ENCODE measurements around the gene ZSCAN12.
"Not testable (repeated sequence)": the region's sequence is repeated elsewhere in the genome, so short reads cannot be mapped to it uniquely, and the experiment has no call there.

ZSCAN12 gene

DNA sequence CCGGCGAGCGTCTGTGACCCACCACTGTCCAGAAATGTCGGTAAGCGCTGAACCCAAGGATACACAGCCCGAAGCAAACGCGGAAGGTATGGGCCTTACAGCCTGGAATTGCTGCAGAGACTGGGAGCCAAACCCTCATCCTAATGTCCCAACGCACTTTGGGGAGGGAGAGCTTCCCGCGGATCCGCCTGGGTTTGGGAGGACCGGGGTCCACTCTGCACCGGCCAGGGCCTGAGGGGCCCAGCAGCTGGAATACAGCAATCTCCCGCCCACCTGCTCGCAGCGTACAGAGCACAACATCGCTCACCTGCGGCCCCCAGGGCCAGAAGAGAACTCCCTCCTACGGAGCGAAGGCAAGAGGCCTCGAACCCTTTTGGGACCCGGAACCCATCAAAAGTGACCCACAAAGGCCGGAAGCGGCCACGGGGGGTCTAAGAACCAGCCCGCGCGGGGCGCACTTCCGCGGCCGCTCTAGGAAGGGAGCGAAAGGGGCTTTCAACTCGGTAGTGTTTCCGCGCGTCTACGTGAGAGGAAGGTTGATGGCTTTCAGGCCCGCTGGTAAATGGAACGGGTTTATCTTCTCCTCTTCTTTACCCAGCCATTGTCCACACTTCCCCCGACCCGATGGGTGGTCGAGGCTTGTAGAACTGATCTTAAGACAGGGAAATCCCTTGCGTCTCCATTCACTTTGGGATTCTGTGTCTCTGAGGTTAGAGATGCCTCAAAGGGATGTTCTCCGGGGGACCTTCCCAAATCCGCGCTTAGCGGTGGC is at the start of gene ZSCAN12:
Gene ZSCAN12, minus strand, starts transcription at position 398 of the 772 bp plus-strand sequence. CDS start 1,342 bp downstream, outside the sequence.
- DNase-seq (ENCODE audit: low spot score) = peak; percentile 68

DNA sequence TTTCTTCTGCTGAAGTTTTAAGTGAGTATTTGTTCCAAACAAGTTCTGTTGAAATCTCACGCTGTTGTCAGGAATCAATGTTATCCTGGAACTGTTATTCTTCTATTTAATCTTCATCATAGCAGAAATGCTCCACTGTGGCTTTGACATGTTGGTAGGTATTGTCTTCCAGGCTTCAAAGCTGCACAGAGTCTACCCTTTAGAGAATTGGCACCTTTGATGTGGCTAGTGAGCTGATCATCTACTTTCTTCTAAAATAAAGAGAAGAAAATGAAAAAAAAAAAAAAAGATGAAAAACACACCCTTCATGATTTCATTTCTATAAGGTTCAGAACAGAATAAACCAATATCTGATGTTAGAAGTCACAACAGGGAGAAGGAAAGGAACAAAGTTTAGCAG is 49.5 kb upstream of the ZSCAN12 start:
- no peak for DNase-seq (ENCODE audit: low spot score)

DNA sequence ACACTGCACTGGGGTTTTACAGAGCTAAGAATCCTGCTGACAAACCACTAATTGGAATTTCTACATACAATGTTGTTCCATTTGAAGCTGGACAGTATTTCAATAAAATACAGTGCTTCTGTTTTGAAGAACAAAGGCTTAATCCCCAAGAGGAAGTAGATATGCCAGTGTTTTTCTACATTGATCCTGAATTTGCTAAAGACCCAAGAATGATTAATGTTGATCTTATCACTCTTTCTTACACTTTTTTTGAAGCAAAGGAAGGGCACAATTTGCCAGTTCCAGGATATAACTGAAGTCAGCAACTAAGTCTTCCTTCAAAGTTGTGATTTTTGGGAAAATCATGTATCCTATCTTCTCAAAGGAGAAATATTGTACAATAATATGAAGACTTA is 48.0 kb upstream of the ZSCAN12 start:
- DNase-seq (ENCODE audit: low spot score) = not testable (repeated sequence)

DNA sequence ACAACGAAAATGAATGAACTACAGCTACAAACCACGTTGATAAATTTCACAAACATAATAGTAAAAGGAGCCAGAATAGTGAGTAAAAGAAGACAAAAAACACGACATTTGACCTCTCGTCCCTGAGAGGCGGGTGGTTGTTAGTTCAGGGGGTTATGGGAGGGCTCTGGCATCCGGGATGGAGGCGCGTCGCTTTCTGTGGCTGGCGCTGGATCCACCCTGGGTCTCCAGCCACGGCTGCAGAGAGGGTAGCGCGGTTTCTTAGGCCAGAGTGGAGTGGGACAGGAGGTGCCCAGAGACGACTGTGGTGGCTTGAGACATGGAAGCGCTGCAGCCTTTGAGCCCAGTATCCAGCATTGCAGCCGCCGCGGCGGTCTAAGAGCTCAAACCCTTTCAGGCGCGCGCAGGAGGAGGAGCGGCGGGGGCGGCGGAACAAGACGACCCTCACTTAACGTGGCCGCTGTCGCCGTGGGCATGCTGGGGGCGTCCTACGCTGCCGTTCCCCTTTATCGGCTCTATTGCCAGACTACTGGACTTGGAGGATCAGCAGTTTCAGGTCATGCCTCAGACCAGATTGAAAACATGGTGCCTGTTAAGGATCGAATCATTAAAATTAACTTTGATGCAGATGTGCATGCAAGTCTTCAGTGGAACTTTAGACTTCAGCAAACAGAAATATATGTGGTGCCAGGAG is 47.4 kb upstream of the ZSCAN12 start:
- no peak for DNase-seq (ENCODE audit: low spot score)

DNA sequence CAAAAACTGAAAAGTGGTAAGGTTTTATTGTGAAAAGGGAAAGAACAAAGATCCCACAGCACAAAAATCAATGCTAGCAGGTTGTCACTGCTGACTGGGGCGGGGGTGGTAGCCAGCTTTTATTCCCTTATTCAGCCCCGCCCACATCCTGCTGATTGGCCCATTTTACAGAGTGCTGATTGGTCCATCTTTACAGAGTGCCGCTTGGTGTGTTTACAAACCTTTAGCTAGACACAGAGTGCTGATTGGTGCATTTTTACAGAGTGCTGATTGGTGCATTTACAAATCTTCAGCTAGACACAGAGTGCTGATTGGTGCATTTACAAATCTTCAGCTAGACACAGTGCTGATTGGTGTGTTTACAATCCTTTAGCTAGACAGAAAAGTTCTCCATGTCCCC is 45.2 kb upstream of the ZSCAN12 start:
- not testable (repeated sequence) for DNase-seq (ENCODE audit: low spot score)

DNA sequence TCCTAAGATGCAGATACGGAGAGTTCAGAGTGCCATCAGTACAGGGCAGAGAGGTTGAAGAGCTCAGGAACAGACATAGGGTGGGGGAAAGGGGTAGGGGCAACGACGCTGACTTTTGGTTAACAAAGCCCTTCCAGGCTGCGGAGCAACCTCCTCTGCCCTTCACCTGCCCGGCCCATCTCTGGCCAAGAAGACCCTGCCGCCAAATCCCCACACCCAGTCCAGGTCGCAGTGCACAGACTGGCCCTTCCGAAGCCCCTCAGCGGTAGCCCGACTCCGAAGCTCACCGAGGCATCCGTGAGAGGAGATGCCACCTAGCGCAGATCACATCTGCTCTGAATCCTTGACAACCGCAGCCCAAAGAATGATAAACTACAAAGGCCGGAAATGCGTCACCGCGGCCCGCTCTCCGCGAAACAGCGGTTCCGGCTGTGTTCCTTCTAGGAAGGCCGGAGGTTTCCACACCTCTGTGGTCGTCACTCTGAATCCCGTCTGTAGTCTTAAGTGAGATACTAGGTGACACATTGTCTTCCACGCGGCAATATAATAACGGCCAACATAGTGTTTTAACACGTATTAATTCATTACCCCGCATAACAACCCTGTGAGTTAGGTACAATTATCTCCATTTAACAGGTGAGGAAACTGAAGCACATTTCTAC is 43.7 kb upstream of the ZSCAN12 start, which contains the start of gene ZSCAN23:
Gene ZSCAN23, minus strand, starts transcription at position 380 of the 662 bp plus-strand sequence. CDS start 7,225 bp downstream, outside the sequence.
- DNase-seq (ENCODE audit: low spot score) = no peak

DNA sequence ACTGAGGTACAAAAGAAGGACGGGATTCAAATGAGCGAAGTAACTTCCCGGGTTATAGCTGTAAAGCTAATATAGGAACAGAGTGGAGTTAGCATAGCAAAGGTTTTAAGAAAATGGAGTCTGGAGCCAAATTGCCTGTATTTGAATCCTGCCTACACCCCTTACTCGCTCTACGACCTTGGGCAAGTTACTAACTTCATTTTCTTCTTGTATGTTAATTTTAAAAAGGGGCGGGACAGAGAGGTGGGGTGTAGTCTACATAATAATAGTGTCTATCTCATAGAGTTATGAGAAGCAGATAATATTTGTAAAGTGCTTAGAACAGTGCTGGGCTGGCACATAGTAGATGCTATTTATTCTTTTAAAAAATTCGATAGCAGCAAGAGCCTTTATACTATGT is 43.0 kb upstream of the ZSCAN12 start:
- DNase-seq (ENCODE audit: low spot score) = no peak

DNA sequence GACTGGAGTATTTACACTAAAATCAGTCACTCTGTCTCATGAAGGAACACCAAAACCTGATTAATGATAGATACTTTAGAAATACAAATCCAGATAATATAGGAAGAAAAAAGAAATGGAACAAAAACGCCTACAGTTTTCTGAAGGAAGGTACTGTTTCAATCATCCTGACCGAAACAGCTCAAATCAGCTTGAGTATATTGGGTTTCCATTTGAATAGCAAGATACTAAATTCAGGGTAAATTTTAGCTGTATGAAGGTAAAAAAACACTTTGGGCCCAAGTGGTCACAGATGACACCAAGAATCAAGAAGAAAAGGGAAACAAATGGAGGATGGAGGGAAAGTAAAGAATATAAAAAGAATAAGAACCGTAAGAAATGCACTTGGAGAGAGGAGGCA is 36.9 kb upstream of the ZSCAN12 start:
- DNase-seq (ENCODE audit: low spot score) = no peak

DNA sequence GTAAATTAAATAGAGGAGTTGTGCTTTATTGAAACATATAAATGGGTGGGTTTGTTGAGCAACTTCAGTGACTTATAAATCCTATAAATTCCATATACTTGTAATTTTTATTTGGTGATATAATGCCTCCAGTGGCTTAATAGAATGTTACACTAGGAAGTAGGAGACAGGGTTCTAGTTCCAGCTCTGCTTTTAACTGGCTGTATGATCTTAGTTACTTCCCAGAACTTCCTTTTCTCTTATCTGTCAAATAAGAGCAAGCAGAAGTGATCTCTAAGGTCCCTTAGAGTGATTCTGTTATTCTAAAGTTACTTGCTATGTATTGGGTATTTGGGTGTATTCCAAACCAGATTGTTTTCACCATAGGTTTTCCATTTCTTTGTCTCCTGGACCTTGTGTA is 33.6 kb upstream of the ZSCAN12 start:
- no peak for DNase-seq (ENCODE audit: low spot score)

DNA sequence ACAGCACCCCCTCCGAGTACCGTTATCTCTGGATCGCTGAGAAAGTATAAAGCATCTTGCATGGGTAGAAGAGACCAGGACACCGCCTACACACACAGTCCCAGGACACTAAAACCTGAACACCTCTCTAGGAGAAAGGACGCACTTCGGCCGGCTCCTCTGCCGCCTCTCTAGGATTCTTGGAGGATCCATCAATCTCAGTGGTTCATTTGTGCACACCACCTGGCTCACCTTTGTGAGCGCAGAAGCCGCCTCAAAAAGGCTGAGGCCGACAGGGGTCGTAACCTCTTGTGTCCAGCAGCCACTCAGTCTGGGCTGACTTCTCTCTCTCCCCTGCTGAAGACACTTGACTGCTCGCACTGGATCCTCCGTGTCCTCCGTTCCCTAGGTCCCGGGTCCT is 30.2 kb upstream of the ZSCAN12 start:
- no peak for DNase-seq (ENCODE audit: low spot score)

DNA sequence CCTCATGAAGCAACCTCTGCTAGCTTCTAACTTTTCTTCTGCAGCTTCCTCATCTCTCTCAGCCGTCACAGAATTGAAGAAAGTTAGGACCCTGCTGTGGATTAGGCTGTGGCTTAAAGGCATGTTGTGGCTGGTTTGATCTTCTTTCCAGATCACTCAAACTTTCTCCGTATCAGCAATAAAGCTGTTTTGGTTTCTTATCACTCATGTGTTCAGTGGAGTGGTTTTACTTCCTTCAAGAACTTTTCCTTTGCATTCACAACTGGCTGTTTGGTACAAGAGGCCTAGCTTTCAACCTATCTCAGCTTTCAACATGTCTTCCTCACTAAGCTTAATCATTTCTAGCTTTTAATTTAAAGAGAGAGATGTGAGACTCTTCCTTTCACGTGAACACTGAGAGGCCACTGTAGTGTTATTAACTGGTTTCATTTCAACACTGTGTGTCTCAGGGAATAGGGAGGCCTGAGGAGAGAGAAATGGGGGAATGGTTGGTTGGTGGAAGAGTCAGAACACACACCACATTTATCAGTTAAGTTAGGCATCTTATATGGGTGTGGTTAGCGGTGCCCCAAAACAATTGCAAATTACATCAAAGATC is 26.5 kb upstream of the ZSCAN12 start:
- no peak for DNase-seq (ENCODE audit: low spot score)

DNA sequence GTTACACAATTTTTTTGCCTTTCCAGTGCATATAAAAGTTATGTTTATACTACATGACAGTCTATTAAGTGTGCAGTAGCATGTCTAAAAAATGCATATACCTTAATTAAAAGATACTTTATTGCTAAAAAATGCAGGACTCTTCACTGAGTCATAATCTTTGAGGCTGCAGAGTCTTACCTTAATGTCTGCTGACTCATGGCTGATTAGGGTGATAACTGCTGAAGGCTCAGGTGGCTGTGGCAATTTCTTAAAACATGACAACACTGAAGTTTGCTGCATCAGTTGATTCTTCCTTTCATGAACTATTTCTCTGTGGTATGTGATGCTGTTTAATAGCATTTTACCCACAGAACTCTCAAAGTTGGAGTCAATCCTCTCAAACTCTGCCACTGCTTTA is 24.6 kb upstream of the ZSCAN12 start:
- DNase-seq (ENCODE audit: low spot score) = no peak

DNA sequence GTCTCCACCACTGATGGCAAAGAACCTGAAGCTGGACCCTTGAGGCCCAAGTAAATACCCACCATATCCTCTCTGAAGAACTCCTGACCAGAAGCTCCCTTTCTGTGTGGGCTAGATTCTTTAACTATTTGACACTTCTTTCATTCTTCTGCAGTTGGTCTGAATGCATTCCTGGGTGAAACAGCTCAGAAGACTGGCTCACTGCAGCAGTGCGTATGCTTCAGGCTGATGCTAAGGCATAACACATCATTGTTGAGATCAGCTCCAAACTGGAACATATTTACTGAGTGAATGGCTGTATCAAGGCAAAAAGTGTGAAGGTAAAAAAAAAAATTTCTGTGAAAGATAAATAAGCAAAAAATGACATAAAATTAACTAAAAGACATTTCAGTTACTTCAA is 24.0 kb upstream of the ZSCAN12 start:
- no peak for DNase-seq (ENCODE audit: low spot score)

DNA sequence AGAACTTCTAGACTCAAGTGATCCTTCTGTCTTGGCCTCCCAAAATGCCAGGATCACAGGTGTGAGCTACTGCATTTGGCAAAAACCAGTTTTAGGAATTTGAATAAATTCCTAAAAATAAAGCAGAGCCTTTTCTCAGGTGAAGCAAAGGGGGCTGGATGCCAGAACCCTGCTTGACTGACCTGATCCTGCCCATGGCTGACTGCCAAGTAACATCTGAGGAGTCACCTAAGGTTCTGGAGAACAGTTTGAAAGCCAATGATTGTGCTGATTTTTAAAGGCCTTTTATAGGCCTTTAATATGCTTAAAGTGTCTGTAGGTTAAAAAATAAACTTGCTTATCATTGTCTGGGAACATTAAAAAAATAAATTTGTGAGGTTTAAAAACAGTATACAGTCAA is 14.1 kb upstream of the ZSCAN12 start:
- no peak for DNase-seq (ENCODE audit: low spot score)

DNA sequence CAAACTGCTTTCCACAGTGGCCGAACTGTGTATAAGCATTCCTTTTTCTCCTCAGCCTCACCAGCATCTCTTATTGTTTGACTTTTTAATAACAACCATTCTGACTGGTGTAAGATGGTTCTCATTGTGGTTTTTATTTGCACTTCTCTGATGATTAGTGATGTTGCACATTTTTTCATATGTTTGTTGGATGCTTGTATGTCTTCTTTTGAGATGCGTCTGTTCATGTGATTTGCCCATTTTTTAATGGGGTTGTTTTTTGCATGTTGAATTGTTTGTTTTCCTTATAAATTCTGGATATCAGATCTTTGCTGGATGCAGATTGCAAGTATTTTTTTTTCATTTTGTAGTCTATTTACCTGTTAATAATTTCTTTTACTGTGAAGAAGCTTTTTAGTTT is 11.2 kb upstream of the ZSCAN12 start:
- no peak for DNase-seq (ENCODE audit: low spot score)

DNA sequence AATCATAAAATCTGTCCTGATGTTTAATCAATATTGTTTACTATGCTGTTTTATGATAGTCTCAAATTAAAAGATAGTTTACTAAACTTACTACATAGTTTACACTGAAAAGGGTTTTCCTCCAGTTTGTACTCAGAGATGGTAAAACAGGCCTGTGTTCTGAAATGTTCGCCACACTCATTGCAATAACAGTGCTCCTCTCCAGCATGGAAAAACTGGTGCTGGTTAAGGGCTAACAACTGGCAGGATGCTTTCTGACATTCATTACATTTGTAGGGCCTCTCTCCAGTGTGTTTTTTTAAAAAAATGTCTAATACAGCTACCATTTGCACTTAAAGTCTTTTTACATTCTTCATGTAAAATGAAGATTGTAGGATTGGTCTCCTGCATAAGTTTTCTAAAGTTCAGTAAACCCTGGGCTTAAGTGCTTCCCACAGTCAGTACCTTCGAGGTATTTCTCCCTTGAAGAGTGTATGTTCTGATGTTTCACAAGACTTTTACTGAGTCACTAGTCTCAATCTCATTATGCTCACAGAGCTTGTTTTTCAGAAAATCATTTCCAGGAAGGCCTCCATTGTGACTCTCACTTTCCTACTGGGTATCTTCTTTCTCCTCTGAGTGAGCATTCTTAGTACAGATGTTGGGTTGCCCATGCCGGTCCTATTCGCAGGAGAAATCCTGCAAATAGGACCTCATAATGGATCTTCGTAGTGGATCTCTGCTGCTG is 8.7 kb upstream of the ZSCAN12 start:
- DNase-seq (ENCODE audit: low spot score) = no peak

DNA sequence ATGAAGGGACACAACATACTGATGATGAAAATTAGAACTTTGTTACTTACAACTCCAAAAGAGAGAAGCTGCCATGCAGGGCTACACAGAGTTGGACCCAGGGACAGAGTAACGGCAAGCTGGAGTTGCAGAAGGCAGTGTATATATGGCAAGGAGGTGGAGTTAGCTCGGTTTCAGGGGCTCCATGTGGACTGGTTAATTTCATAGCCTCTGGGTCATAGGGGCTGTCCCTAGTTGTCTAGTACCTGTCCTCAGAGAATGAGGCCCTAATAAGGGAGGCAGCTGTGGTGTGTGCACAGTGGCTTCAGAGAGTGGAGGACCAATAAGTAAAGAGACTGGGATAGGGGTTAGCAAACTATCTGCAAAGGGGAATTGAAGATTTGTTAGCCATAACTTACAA is 7.9 kb upstream of the ZSCAN12 start:
- DNase-seq (ENCODE audit: low spot score) = no peak

DNA sequence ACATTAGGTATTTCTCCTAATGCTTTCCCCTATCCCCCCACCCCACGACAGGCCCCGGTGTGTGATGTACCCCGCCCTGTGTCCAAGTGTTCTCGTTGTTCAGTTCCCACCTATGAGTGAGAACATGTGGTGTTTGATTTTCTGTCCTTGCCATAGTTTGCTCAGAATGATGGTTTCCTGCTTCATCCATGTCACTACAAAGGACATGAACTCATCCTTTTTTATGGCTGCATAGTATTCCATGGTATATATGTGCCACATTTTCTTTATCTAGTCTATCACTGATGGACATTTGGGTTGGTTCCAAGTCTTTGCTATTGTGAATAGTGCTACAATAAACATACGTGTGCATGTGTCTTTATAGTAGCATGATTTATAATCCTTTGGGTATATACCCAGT is 4.4 kb upstream of the ZSCAN12 start:
- DNase-seq (ENCODE audit: low spot score) = not testable (repeated sequence)

DNA sequence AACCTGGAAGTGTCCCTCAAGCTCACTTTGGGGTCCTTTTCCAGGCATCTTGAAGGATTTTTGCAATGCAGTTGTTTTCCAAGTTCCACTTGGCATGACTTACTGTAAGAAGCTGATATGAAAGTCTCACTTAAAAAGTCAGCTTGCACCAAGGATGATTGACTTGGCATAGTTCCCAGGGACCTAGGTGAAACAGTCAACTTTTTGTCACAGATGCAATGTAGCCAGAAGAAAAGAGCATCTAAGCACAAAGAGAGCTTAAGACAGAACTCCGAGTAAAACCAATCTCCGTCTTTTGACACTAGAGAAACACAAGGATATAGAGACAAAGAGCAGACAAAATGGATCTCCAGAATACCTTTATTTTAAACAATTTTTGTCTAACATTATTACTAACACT is 2.6 kb upstream of the ZSCAN12 start:
- no peak for DNase-seq (ENCODE audit: low spot score)

DNA sequence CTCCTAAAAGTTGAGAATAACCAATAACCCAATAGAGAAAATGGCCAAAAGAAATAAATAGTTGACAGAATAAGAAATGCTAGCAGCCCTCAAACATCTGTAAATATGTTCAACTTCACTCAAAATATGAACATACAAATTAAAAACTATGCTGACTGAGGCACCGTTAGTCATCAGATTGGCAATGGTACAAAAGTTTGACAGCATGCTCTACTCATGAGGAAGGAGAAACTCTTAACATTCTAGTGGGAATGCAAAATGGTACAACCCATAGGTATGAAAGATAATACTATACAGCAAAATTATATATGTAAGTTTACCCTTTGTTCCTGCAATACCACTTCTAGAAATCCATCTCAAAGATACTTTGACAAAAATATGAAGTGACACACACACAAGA is 1.6 kb upstream of the ZSCAN12 start:
- no peak for DNase-seq (ENCODE audit: low spot score)

DNA sequence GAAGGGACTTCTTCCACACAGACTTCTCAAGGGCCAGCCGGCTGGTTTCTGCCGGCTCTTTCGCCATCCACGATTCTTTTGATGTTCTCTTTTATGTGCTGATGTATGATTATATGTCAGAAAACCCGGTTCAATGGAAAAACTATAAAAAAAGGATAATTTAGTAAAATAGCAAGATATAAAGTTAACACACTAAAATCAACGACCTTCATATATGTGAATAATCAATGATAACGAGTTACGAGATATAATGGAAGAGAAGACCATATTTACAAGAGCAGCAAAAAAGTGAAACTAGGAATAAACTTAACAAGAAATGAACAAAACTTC is 540 bp upstream of the ZSCAN12 start:
- no peak for DNase-seq (ENCODE audit: low spot score)

DNA sequence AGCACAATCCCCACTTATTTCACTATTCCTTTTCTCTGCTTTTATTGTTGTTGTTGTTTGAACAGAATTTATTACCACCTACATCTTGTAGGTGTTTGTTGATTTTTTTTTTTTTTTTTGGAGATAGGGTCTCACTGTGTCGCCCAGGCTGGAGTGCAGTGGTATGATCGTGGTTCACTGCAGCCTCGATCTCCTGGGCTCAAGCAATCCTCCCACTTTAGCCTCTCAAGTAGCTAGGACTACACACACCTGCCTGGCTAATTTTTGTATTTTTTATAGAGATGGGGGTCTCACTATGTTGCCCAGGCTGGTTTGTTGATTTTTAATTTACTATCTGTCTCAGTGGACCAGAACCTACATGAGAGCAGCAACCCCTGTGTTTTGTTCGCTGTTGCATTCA is 3.6 kb downstream of the ZSCAN12 start:
- no peak for DNase-seq (ENCODE audit: low spot score)

Data from hematopoietic multipotent progenitor cell treated with erythropoietin and hydrocortisone succinate and interleukin-3 and kit ligand, for 15 days (in vitro differentiated cells).